Mucosa of descending colon (tissue), 3 donors: ENCODE measurements around the gene SELENOH. TPM values are rescaled to one million over a fixed set of nuclear protein-coding genes. Genes with fewer than 3 reads are reported as not detected.

Experiments
- ATAC-seq: fragments of 200-7000 bp; cut with Tn5 transposase; one replicate; pipeline ENCODE4 v1.9.1; 2020; ENCODE audit warnings: mild to moderate bottlenecking, moderate library complexity
- DNase-seq, 3 donors: peaks; one replicate each; pipeline ENCODE4 v3.0.0-alpha.2; 2020
- H3K36me3 ChIP-seq: fragments of 200-600 bp; one replicate; pipeline ENCODE4 v1.8.0; 2021; ENCODE audit warnings: low read depth, mild to moderate bottlenecking
- H3K4me1 ChIP-seq: fragments of 200-600 bp; one replicate; pipeline ENCODE4 v1.8.0; 2021; ENCODE audit warnings: low read depth, mild to moderate bottlenecking
- H3K4me3 ChIP-seq: fragments of 200-600 bp; one replicate; pipeline ENCODE4 v1.8.0; 2021; ENCODE audit warnings: mild to moderate bottlenecking
- H3K9me3 ChIP-seq: fragments of 200-600 bp; one replicate; pipeline ENCODE4 v1.8.0; 2021; ENCODE audit warnings: mild to moderate bottlenecking
- CTCF ChIP-seq: fragments of 200-600 bp; IDR thresholded peaks from one replicate; pipeline ENCODE4 v1.8.0; 2022; ENCODE audit warnings: antibody characterized with exemption, mild to moderate bottlenecking
- intact Hi-C, 2 donors: fragments of 100-400 bp; cut with DNase I in 1 of 2; cut with micrococcal nuclease in 1 of 2; formaldehyde crosslinking; loops; one replicate each; pipeline versions ENCODE4 v1.11.0 to v1.11.1; 2022; cut with DNase I, micrococcal nuclease
- long read RNA-seq, 2 donors: library from polyadenylated mRNA; unstranded; transcript quantifications; one replicate each; pipeline ENCODE4 v2.0.0, GENCODE V29; 2019 to 2021
- total RNA-seq, 3 donors: library from RNA; stranded (reverse); fragmentation: NEBNext Ultra II Directional in 2 of 3; extraction: Animal tissue kit (Norgen Biotek cat#: 25700) in 2 of 3; gene quantifications; one replicate each; pipeline versions ENCODE4 v1.2.1 to v1.2.4, GENCODE V29; 2021 to 2023
- donor health status: DM: no; HTN: no; CAD: no; lungs with moderate emphysema.
- donor health status: DM: no; HTN: no; CAD: no.
- donor health status: DM: no; HTN: yes; CAD: no.

The SELENOH gene, protein sequence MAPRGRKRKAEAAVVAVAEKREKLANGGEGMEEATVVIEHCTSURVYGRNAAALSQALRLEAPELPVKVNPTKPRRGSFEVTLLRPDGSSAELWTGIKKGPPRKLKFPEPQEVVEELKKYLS
- total RNA-seq: 10 to 100 TPM; 68.3 to 84.0 (median 79.2) TPM
- long read RNA-seq, donor 1, transcript SELENOH-204 (4 exons, 818 nt): major isoform, 47 of 51 reads
- long read RNA-seq, donor 1, partial matches to known transcripts: 0 of 51 reads
- long read RNA-seq, donor 1, other reads (novel, unspliced or antisense): 0 of 51 reads
- long read RNA-seq, donor 2, transcript SELENOH-204 (4 exons, 818 nt): major isoform, 72 of 79 reads
- long read RNA-seq, donor 2, partial matches to known transcripts: 0 of 79 reads
- long read RNA-seq, donor 2, other reads (novel, unspliced or antisense): 4 of 79 reads

- DNase-seq (peak; percentile 95 to 98 (median 97)), ATAC-seq (peak; percentile 98)
- no peaks in the 10 kb centered on the region for H3K36me3 ChIP-seq
- intact Hi-C loops: loop anchor here in 1 of 2 donors (5.0 kb wide), 1 partner anchor 61 kb away; no protein-coding TSS in a partner anchor
- peak within 1 kb of the TSS; percentile 64 for H3K4me3 ChIP-seq
- H3K9me3 ChIP-seq: no peaks in the 10 kb centered on the region
- peaks cover 11% of the 10 kb centered on the region for H3K4me1 ChIP-seq
- TF ChIP-seq CTCF: no peak
These were observed at the start of gene SELENOH for GRCh38 chr11:57741132-57742086. Gene SELENOH, plus strand, starts transcription at chr11:57741491. Its CDS starts 105 bp downstream, at chr11:57741596.

GRCh38 chr11:57698843-57699365 lies 42.4 kb upstream of the SELENOH start:
- TF ChIP-seq CTCF: no peak
- Histone ChIP-seq H3K36me3 (peaks cover 25% of the 10 kb centered on the region), H3K9me3 (no peaks in the 10 kb centered on the region), H3K4me3 (no peak overlapping the region), H3K4me1 (no peaks in the 10 kb centered on the region)
- ATAC-seq (peak; percentile 14), DNase-seq (no peak)
- intact Hi-C loops: no loop called here

DNA sequence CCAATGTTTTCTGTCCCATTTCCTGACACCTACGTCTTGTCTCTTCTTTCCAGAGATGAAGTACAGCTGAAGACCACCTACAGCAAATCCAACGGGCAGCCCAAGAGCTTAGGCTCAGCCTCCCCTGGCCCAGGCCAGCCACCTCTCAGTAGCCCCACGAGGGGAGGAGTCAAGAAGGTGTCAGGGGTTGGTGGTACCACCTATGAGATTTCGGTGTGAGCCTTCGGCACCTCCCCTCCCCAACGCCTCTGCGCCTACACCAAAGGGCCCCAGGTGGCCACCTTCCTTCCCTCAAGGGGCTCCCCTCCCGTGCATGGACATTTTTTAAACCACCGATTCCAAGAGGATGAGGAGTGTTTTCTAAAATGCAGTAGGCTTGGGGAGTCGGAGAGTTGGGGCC lies 41.5 kb upstream of the SELENOH start:
- no peak overlapping the region for H3K4me3 ChIP-seq
- no peak for DNase-seq
- peaks cover 16% of the 10 kb centered on the region for H3K36me3 ChIP-seq
- intact Hi-C loops: no loop called here
- H3K9me3 ChIP-seq: no peaks in the 10 kb centered on the region
- TF ChIP-seq CTCF: no peak
- H3K4me1 ChIP-seq: no peaks in the 10 kb centered on the region
- ATAC-seq: no peak

- Histone ChIP-seq H3K36me3 (peaks cover 11% of the 10 kb centered on the region), H3K4me3 (no peak overlapping the region), H3K9me3 (no peaks in the 10 kb centered on the region), H3K4me1 (no peaks in the 10 kb centered on the region)
- TF ChIP-seq CTCF: no peak
- intact Hi-C loops: no loop called here
- no peak for DNase-seq
- no peak for ATAC-seq
These were observed 40.9 kb upstream of the SELENOH start for GRCh38 chr11:57700425-57700824.

GRCh38 chr11:57703341-57703740 lies 38.0 kb upstream of the SELENOH start:
- no peak for ATAC-seq
- no peak for DNase-seq
- intact Hi-C loops: no loop called here
- Histone ChIP-seq H3K9me3 (no peaks in the 10 kb centered on the region), H3K36me3 (peaks cover 5% of the 10 kb centered on the region), H3K4me1 (no peaks in the 10 kb centered on the region), H3K4me3 (no peak overlapping the region)
- no peak for TF ChIP-seq CTCF
